Thyroid gland (tissue), 4 donors: Measurements from ENCODE around the gene KCNIP3. TPM values are rescaled to one million over a fixed set of nuclear protein-coding genes. Genes with fewer than 3 reads are reported as not detected.

Experiments
- DNase-seq, 2 donors: peaks; one replicate each; pipeline ENCODE4 v3.0.0-alpha.2; 2019
- H3K27ac ChIP-seq, 3 donors: fragments of 200-600 bp; sonication (generic); 1 replicate in 2 of 3; 2 replicates in 1 of 3; pipeline ENCODE4 v1.5.1; 2016 to 2019; ENCODE audit warnings: mild to moderate bottlenecking in 1 of 3, moderate library complexity in 1 of 3
- H3K27me3 ChIP-seq: fragments of 200-600 bp; sonication (generic); one replicate; pipeline ENCODE4 v1.5.1; 2019
- H3K36me3 ChIP-seq, 2 donors: fragments of 200-600 bp; sonication (generic); one replicate each; pipeline ENCODE4 v1.5.1; 2016 to 2019
- H3K4me1 ChIP-seq, 2 donors: fragments of 200-600 bp; sonication (generic); one replicate each; pipeline ENCODE4 v1.5.1; 2017 to 2019
- H3K4me3 ChIP-seq, 3 donors: fragments of 200-600 bp; sonication (generic); replicated peaks in 1 of 3; 1 replicate in 2 of 3; 2 replicates in 1 of 3; pipeline ENCODE4 v1.5.1; 2016; ENCODE audit warnings: mild to moderate bottlenecking in 1 of 3
- H3K9me3 ChIP-seq: fragments of 200-600 bp; sonication (generic); one replicate; pipeline ENCODE4 v1.5.1; 2017
- CTCF ChIP-seq, 6 experiments: fragments of 200-600 bp in 3 of 6; fragments of 450-650 bp in 3 of 6; sonication (generic) in 3 of 6; IDR thresholded peaks; one replicate each; pipeline ENCODE4 v1.5.1; 2016 to 2019; ENCODE audit warnings: antibody characterized with exemption in 6 of 6, mild to moderate bottlenecking in 2 of 6, inconsistent platforms in 1 of 6, moderate library complexity in 1 of 6
- POLR2A ChIP-seq, 2 donors: fragments of 450-650 bp; IDR thresholded peaks; one replicate each; pipeline ENCODE4 v1.6.1; 2017; ENCODE audit warnings: antibody characterized with exemption in 2 of 2, mild to moderate bottlenecking in 2 of 2, moderate library complexity in 1 of 2
- WGBS, 2 donors: methylation state at CpG; one replicate each; pipeline ENCODE4 v1.1.5; 2017; 5-methylcytosine and 5-hydroxymethylcytosine counted together
- intact Hi-C: fragments of 100-400 bp; cut with DNase I; formaldehyde crosslinking; loops from one replicate; pipeline ENCODE4 v1.15.1; 2023
- total RNA-seq, 4 donors: library from RNA; depleted of rRNA; stranded (reverse); fragments of >200 nt; gene quantifications; one replicate each; pipeline ENCODE4 v1.2.3, GENCODE V29; 2016

The KCNIP3 gene
- total RNA-seq, 4 donors from 2014 or later, result 37.1 to 66.5 (median 51.1) TPM

GRCh38 chr2:95320344-95320712 lies 23.2 kb downstream of the KCNIP3 start:
- TF ChIP-seq POLR2A (IDR thresholded peaks at IDR 0.05), result no peak
- no peak for TF ChIP-seq CTCF (IDR thresholded peaks at IDR 0.05)
- 82 to 87% methylated on average over 4 to 6 of the region's 11 CpGs for WGBS, 2 donors
- intact Hi-C loops, result no loop called here
- Histone ChIP-seq H3K9me3 (no peaks in the 10 kb centered on the region), H3K27ac (no peak overlapping the region), H3K4me1 (no peaks in the 10 kb centered on the region), H3K4me3 (no peak overlapping the region), H3K36me3 (no peaks in the 10 kb centered on the region), H3K27me3 (no peaks in the 10 kb centered on the region)
- DNase-seq, result no peak

GRCh38 chr2:95320986-95321767 lies 24.0 kb downstream of the KCNIP3 start:
- no peak for DNase-seq
- Histone ChIP-seq H3K9me3 (no peaks in the 10 kb centered on the region), H3K4me1 (no peaks in the 10 kb centered on the region), H3K27me3 (no peaks in the 10 kb centered on the region), H3K4me3 (no peak overlapping the region), H3K27ac (no peak overlapping the region), H3K36me3 (no peaks in the 10 kb centered on the region)
- 78 to 80% methylated on average over 16 to 17 of the region's 18 CpGs for WGBS, 2 donors
- TF ChIP-seq CTCF (IDR thresholded peaks at IDR 0.05), result no peak
- no peak for TF ChIP-seq POLR2A (IDR thresholded peaks at IDR 0.05)
- intact Hi-C loops, result no loop called here

GRCh38 chr2:95323347-95324155 lies 26.4 kb downstream of the KCNIP3 start:
- TF ChIP-seq POLR2A (IDR thresholded peaks at IDR 0.05), result no peak
- peak; percentile 42 to 74 (median 66) for TF ChIP-seq CTCF (IDR thresholded peaks at IDR 0.05)
- no peaks in the 10 kb centered on the region for H3K36me3 ChIP-seq
- H3K27me3 ChIP-seq, result no peaks in the 10 kb centered on the region
- H3K4me1 ChIP-seq, result peaks cover 0 to 14% of the 10 kb centered on the region in 2 donors
- H3K9me3 ChIP-seq, result no peaks in the 10 kb centered on the region
- intact Hi-C loops, result no loop called here
- H3K4me3 ChIP-seq, result no peak overlapping the region
- peak; percentile 58 to 78 for DNase-seq
- H3K27ac ChIP-seq, result peak overlapping the region in 1 of 3 donors; percentile 30
- 74 to 75% methylated on average over 24 of the region's 26 CpGs for WGBS, 2 donors

- Histone ChIP-seq H3K9me3 (no peaks in the 10 kb centered on the region), H3K4me3 (no peak overlapping the region), H3K4me1 (peaks cover 0 to 27% of the 10 kb centered on the region in 2 donors), H3K27ac (no peak overlapping the region), H3K27me3 (no peaks in the 10 kb centered on the region), H3K36me3 (no peaks in the 10 kb centered on the region)
- TF ChIP-seq POLR2A (IDR thresholded peaks at IDR 0.05) (no peak), CTCF (IDR thresholded peaks at IDR 0.05) (no peak)
- intact Hi-C loops, result no loop called here
- DNase-seq, result no peak
- WGBS, 2 donors, result 93% methylated on average over 13 of the region's 13 CpGs
Measured at GRCh38 chr2:95325026-95325425, 27.9 kb downstream of the KCNIP3 start.
